GM04504 (cell line): ENCODE results near the gene CAMK2G.
"Not testable (repeated sequence)": the region's sequence is repeated elsewhere in the genome, so short reads cannot be mapped to it uniquely, and the experiment has no call there.

ENCODE experiments used
- DNase-seq: peaks from one replicate; pipeline ENCODE4 v3.0.0-alpha.2; 2012; ENCODE audit warnings: low read depth

CAMK2G gene

DNA sequence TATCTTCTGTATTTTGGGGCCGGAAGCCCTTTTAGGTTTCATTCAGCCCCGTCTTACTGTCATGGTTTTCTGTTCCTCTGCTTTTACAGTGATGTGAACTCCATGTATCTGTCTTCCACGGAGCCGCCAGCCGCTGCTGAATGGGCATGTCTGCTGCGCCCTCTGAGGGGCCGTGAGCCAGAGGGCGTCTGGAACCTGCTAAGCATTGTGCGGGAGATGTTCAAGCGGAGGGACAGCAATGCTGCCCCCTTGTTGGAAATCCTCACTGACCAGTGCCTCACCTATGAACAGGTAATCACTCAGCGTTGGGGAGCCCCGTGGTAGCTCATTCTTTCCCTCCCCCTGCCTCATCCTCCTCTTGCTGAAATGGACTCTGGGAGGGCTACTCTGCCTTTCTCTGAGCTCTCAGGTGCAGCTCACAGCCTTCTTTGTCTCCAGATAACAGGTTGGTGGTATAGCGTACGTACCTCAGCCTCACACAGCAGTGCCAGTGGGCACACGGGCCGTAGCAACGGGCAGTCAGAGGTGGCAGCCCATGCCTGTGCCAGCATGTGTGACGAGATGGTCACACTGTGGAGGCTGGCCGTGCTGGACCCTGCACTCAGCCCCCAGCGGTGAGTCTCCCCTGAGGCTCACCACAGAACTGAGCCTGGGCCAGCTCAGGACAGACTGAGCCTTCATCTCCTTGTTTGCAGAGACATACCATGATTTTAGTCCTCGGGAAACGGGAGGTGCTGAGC, 83.3 kb downstream of the CAMK2G start:
- DNase-seq = no peak

DNA sequence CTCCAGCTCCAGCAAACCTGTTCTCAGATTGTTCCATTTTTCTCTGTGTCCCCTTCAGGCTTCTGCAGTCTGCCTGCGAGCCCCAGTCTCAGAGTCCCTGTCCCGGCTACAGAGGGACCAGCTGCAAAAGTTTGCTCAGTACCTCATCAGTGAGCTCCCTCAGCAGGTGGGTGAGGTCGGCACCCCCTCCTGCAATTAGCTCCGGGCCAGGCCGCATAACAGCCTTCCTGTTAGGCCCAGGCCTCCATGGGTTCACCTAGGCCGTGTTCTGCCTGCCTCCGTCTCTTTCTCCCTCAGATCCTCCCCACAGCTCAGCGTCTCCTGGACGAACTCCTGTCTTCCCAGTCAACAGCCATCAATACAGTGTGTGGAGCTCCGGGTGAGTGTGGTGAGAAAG, 84.7 kb downstream of the CAMK2G start:
- no peak for DNase-seq

DNA sequence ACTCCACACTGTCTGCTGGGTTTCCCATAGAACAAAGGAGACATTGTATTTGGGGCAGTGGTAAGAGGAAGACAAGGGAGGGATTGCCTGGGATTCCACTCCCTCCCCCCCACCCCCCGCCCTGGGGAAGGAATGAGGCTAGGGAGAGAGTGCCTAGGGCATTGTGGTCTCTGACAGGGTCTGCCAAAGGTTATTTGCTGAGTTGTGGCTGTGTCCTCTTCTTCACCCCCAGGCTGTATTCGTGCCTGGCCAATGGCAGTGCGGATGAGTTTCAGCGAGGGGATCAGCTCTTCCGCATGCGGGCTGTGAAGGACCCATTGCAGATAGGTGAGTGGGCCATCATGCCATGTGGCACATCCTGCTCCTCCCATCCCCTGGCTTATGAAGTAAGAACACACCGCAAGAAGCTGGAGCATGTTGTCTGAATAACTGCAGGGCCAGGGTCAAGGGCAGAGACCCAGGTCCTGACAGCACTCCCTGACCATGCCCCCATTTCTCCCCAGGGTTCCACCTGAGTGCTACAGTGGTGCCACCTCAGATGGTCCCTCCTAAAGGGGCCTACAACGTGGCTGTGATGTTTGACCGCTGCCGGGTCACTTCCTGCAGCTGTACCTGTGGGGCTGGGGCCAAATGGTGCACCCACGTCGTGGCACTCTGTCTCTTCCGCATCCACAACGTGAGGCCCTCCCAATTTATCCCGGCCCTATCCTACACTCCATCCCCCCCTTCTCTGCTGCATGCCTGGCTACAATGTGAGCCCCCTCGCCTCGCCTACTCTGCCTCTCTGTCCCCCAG, 85.3 kb downstream of the CAMK2G start:
- no peak for DNase-seq

DNA sequence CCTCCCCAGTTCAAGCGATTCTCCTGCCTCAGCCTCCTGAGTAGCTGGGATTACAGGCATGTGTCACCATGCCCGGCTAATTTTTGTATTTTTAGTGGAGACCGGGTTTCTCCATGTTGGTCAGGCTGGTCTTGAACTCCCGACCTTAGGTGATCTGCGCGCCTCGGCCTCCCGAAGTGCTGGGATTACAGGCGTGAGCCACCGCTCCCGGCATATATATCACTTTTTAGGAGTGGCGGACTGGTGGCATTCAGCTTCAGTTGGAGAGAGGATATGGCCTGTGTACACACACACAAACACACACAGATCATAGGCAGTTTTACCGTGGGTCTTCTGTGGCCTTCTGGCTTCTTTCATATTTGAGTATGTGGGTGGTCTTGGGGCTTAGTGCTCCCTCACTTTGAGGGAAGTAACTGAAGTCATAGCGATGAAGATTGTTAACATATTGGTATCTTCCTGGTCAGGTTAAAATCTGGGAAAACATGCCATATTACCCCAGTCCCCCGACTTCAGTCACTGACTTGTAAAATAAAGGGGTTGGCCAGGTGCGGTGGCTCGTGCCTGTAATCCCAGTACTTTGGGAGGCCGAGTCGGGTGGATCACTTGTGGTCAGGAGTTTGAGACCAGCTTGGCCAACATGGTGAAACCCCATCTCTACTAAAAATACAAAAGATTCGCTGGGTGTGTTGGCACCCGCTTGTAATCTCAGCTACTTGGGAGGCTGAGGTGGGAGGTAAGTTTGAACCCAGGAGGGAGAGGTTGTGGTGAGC, 87.1 kb downstream of the CAMK2G start:
- DNase-seq = not testable (repeated sequence)

DNA sequence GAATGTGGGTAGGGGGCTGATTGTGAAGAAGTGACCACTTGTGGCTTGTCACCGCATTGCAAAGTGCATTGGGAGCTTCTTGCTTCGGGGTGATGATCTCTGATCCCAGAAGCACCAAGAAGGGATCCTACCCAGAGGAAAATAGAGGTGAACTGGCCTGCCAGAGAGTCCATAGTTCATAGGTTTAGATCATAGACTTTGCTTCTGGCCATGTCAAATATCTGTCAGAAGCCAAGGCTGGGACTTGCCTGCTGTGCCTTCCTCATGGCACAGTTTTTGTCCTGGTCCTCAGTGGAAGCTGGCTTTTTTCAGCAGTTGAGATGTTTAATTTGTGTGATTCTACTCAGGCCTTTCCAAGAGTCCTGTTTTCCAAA, 87.9 kb downstream of the CAMK2G start:
- DNase-seq = no peak

DNA sequence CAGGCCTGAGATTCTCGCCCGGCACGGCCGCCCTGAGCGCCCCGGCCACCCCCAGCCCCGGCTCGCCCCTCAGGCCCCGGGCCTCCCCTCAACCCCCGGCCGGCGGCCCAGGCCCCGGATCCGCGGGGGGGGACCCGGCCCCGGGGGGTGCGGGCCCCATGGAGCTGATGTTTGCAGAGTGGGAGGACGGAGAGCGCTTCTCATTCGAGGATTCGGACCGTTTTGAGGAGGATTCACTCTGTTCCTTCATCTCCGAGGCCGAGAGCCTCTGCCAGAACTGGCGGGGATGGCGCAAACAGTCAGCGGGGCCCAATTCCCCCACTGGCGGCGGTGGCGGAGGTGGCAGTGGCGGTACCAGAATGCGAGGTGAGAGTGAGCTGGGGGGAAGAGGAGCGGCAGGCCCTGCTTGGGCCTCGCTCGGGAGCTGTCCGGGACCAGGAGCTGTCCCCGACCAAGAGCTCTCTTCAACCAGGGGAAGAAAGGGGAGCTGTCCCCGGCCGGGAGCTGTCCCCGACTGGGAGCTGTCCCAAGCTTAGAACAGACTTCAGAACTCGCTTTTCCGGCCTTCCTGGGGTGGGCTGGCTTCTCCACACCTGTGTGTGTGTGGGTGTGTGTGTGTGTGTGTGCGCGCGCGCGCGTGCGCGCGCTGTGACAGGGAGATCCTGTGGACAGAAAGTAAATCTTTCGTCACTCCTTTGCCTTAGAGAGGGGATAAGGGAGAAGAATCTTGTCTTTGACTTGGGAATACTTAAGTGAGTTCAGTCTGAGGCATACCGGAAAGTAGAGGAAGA, 88.4 kb downstream of the CAMK2G start:
- peak; percentile 27 for DNase-seq

DNA sequence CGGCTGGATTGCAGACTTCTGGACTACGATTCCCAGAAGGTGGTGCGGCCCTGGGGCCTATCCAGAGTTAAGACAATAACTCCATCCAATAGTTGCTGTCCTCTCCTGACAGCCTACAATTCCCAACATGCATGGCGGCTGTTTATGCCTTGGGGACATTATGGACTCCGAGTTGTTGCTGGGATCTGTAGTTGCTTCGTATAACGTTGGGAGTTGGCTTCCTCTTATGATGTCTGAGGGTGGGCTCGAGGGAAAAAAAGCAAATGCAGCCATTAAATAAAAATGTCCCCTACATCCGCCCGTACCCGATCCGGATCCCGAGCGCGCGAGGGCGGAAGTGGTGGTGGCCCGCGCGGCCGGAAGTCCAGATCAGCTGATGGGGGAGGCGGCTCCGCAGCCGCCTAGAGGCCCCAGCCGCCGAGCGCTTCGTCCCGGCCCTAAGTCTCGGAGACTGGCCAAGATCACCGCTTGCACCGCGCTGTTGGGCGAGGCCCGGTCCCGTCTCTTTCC, 89.1 kb downstream of the CAMK2G start, which contains the start of gene ZSWIM8:
Gene ZSWIM8 (plus strand): TSS at position 396 of the 510 bp plus-strand sequence. CDS start 273 bp downstream, outside the sequence.
- DNase-seq = peak; percentile 91

DNA sequence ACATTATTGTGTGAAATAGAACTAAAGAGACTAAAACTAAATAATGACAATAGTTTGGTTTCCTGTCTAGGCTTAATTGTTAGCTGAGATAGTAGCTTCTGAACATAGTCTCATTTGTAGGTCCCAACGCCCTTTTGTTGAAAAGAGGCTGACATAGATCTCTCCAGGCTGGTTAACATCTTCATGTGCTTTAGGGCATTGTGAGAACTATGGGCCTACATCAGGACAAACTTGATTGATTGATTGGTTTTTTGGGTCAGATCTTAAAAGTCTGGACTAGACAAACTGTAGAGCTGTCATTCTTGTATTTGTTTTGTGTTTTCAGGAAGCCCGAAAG, 91.6 kb downstream of the CAMK2G start:
- no peak for DNase-seq

DNA sequence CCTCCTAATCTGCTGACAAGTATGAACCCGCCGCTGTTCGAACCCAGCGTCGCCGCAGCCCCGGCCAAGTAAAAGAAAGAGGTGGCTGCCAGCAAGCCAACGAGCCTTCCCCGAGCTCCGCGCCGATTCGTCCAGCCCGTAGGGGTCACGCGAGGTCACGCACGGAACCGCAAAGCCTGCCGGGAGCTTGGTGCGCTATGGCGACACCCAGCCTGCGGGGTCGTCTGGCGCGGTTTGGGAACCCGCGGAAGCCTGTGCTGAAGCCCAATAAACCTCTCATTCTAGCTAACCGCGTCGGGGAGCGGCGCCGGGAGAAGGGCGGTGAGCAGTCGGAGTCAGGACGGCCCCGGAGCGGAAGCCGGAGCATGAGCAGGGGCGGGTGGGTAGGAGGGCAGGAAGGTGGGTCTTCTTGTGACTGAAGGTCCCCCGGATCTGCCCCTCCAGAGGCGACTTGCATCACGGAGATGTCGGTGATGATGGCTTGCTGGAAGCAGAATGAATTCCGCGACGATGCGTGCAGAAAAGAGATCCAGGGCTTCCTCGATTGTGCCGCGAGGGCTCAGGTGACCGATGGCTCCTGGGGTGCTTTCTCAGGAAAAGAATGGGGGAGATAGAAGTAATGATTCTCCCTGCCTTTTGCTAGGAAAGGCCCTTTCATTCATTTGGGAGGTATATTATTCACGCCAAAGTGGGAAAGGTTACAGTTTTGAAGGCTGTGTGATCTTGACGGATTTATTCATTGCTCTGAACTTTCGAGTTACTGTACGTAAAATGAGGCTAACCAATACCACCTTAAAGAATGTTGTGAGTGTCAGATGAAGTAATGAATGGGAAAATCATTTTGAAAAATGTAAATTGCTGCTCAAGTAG, 92.2 kb downstream of the CAMK2G start, which contains the start of gene CHCHD1:
Gene CHCHD1 (plus strand): TSS at position 170 of the 870 bp plus-strand sequence. CDS start 28 bp downstream, at position 198.
- peak; percentile 64 for DNase-seq

DNA sequence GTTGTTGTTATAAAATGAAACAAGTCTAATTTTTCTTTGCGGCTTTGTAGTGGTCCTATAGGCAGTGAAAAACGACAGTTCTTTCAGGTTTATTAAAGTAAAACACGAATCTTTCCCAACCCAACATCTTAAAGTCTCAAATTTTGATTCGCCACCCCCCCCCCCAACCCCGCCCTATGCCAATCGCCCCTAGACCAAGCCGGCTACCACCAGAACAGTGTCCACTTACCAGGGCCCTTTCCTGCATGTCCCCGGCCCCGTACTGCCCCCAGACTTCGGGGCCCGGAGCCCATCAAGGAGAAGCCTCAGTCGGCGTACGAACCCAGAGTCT, 92.8 kb downstream of the CAMK2G start:
- no peak for DNase-seq

DNA sequence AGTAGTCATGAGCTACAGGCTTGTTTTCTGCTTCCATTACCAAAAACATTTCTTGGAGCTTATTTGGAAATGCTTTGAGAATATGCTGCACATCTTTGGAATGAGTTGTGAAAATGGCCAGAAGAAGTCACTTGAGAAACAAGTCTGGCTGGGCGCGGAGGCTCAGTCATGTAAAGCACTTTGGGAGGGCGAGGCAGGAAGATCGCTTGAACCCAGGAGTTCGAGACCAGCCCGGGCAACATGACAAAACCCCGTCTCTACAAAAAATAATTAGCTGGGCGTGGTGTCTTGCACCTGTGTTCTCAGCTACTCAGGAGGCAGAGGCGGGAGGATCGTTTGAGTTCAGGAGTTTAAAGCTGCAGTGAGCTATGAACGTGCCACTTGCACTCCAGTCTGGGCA, 93.4 kb downstream of the CAMK2G start:
- no peak for DNase-seq

DNA sequence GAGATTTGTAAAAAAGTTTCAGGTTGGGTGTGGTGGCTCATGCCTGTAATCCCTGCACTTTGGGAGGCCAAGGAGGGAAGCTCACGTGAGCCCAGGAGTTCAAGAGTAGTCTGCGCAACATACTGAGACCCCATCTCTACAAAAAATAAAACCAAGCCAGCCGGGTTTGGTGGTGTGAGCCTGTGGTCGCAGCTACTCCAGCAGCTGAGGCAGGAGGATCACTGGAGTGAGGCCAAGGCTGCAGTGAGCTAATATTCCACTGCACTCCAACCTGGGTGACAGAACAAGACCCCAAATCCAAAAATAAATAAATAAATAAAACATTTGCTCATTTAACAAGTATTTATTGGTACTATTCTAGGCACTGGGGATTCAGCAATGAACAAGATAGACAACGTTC, 94.1 kb downstream of the CAMK2G start:
- DNase-seq = no peak

DNA sequence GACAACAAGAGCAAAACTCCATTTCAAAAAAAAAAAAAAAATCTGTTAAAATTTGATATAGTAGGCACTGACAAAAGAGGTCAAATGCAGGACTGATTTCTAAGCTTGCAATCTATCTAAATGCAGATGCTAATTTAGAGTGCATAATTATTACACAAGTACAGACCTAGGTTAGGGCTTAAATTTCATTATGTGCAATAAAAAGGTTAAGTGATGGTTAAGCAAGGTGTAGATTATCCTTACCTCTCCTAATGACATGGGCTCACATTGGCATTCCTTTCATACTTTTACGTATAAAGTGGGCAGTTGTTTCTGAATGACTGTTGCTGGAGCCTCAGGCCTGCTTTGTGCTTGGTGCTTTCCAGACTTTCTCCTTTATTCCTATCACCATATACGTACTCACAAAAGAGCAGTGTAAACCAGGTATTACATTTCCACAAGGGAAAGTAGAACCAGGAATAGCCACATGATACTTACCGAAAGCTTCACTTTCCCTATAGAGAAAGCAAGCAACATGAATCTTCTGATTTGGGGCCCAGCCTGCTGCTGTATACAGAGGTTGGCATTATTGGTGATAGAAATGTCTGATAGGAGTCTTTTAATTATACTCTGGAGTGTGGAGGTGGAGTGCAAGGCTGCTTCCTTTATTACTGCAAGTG, 94.7 kb downstream of the CAMK2G start:
- no peak for DNase-seq

DNA sequence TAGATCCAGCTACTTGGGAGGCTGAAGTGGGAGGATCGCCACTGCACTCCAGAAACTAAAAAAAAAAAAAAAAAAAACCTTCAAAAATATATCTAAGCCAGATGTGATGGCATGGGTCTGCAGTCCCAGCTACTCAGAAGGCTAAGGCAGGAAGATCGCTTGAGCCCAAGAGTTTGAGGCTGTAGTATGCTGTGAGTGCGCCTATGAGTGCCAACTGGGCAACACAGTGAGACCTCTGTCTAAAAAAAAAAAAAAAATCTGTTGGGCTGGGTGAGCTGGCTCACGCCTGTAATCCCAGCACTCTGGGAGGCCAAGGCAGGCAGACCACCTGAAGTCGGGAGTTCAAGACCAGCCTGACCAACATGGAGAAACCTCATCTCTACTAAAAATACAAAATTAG, 95.3 kb downstream of the CAMK2G start:
- DNase-seq = no peak

DNA sequence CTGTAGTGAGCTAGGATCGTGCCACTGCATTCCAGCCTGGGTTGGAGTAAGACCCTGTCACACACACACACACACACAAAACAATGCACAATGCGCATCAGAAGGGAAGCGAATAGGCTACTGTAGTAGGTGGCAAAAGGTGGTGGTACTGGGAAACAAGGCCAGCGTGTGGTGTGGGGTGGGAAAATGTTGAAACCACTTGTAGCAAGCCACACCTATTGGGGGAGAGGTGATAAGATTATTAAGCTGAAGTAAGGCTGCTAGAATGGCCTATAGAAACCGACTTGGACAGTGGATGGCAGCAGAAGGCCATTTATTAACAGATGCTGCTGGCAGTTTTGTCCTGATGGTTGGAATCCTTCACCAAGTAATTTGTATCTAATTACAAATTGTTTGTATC, 99.7 kb downstream of the CAMK2G start:
- DNase-seq = no peak

DNA sequence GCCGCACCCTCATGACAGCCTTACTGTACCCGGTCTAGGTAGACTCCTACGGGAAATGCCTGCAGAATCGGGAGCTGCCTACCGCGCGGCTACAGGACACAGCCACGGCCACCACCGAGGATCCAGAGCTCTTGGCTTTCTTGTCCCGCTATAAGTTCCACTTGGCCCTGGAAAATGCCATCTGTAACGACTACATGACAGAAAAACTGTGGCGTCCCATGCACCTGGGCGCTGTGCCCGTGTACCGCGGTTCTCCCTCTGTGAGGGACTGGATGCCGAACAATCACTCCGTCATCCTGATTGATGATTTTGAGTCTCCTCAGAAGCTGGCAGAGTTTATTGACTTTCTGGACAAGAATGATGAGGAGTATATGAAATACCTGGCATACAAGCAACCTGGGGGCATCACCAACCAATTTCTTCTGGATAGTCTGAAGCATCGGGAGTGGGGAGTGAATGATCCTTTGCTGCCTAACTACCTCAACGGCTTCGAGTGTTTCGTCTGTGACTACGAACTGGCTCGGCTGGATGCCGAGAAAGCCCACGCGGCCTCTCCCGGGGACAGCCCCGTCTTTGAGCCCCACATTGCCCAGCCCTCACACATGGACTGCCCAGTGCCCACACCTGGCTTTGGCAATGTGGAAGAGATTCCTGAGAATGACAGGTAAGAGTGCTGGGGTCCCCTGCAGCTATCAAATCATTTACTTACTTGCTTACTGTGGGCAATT, 101.0 kb downstream of the CAMK2G start:
- DNase-seq = no peak

DNA sequence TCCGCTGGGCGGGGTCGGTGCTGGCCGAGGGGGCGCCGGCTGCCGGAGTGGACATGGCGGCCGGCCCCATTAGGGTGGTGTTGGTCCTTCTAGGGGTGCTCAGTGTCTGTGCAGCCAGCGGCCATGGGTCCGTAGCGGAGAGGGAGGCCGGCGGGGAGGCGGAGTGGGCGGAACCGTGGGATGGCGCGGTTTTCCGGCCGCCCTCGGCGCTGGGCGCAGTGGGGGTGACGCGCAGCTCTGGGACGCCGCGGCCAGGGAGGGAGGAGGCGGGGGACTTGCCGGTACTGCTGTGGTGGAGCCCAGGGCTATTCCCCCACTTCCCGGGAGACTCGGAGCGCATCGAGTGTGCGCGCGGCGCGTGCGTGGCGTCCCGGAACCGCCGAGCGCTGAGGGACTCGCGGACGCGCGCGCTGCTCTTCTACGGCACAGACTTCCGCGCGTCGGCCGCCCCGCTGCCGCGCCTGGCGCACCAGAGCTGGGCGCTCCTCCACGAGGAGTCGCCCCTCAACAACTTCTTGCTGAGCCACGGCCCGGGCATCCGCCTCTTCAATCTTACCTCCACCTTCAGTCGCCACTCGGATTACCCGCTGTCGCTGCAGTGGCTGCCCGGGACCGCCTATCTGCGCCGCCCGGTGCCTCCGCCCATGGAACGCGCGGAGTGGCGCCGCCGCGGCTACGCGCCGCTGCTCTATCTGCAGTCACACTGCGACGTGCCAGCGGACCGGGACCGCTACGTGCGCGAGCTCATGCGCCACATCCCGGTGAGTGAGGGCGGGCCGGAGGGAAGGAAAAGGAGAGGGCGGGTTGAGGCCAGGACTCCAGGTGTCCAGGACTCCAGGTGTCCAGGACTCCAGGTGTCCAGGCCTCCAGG, 101.8 kb downstream of the CAMK2G start:
- peak; percentile 56 for DNase-seq

DNA sequence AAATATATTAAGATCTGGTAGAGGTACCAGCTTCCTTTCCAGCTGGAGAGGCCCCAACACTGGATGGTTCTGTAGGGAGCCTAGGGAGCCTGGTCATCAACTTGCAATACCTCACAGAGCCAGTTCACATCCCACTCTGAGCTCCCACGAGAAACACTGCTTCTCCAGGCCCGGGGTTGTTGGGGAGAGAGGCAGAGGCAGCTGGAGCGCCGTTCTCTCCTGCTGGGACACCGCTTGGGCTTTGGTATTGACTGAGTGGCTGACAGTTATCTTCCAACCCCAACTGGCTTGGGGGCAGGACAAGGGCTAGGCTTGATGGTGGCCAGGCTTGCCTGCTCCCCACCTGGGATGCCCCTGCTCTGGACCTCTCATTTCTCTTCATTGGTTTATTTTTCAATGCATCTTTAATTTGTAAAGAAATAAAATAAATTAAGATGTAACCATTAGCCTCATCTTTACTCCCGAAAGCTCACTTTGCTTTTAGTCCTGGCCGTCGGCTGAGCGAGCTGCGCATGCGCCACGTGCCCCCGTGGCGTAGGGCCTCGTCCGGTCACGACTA, 102.6 kb downstream of the CAMK2G start:
- DNase-seq = peak; percentile 57
